ENCODE data around the gene SEL1L3. TPM values are rescaled to one million over a fixed set of nuclear protein-coding genes. Genes with fewer than 3 reads are reported as not detected.

SEL1L3 gene
- total RNA-seq, 1 donor from 2014 or later = 123 TPM

DNA sequence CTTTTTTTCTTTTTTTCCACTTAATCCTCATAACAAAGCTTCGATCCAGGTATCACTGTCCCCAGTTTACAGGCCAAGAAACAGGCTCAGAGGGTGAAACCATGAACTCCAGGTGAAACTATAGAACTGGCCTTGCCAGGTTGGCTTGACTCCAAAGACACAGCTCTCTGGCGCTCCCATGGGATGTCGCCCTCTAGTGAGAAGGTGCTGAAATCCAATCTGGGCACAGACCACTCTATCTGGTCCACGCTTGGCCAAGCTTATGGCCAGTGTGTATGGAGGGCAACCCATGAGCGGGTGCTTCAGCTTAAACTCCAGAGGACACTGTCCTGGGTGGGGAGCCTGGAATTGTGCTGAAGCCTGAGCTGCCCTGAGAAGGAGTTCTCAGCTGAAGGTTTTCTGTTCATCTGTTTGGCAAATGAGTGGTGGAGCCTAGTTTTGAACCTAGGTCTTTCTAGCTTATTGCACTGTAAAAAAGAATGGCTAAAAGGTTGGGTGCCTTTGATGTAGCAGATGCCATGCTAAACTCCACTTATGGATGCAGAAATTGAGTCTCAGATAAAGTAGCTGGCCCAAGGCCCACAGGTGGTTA is 70.5 kb downstream of the SEL1L3 start:
- no peaks in the 10 kb centered on the region for H3K36me3 ChIP-seq (ENCODE audit: control insufficient read depth, insufficient read depth, low read length)
- DNase-seq (ENCODE audit: low read depth) = no peak
- TF ChIP-seq CTCF (IDR thresholded peaks at IDR 0.05; ENCODE audit: insufficient read depth, low read length, poor library complexity, severe bottlenecking) = peak; percentile 54
- no peaks in the 10 kb centered on the region for H3K27me3 ChIP-seq (ENCODE audit: control insufficient read depth, insufficient read depth, low read length)
- no peak overlapping the region for H3K4me3 ChIP-seq (ENCODE audit: low read depth, low read length)

GRCh38 chr4:25790024-25790423 is 72.8 kb downstream of the SEL1L3 start:
- no peak for DNase-seq (ENCODE audit: low read depth)
- Histone ChIP-seq H3K27me3 (ENCODE audit: control insufficient read depth, insufficient read depth, low read length) (no peaks in the 10 kb centered on the region), H3K4me3 (ENCODE audit: low read depth, low read length) (no peak overlapping the region), H3K36me3 (ENCODE audit: control insufficient read depth, insufficient read depth, low read length) (no peaks in the 10 kb centered on the region)
- no peak for TF ChIP-seq CTCF (IDR thresholded peaks at IDR 0.05; ENCODE audit: insufficient read depth, low read length, poor library complexity, severe bottlenecking)

- DNase-seq (ENCODE audit: low read depth) = no peak
- TF ChIP-seq CTCF (IDR thresholded peaks at IDR 0.05; ENCODE audit: insufficient read depth, low read length, poor library complexity, severe bottlenecking) = no peak
- no peaks in the 10 kb centered on the region for H3K36me3 ChIP-seq (ENCODE audit: control insufficient read depth, insufficient read depth, low read length)
Observed at GRCh38 chr4:25788703-25789238, 74.0 kb downstream of the SEL1L3 start.

DNA sequence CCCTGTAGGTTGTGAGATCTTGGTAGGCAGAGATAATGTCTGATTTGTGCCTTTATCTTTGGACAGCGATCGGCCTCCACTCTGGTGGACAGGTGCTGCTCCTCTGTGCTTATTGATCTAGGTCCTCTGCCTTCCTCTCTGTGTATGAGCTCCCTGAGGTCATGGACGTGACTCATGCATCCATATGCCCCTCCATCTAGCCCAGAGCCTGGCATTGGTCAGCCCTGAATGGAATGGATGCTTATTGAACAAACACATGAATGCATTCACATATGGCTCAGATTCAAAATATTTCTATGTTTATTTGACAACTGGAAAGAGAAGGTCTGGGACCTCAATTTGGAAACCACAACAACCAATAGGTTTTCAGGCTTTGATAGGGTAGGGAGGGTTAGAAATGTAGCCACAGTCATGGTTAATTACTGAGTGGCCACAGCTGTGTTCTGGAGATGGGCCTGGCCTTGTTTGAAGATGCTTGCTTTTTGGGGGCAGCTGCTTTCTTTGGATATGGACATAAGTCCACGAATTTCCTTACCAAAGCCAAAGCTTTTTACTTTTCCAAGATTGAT is 76.2 kb downstream of the SEL1L3 start:
- Histone ChIP-seq H3K27me3 (ENCODE audit: control insufficient read depth, insufficient read depth, low read length) (no peaks in the 10 kb centered on the region), H3K4me3 (ENCODE audit: low read depth, low read length) (no peak overlapping the region), H3K36me3 (ENCODE audit: control insufficient read depth, insufficient read depth, low read length) (peaks cover 2% of the 10 kb centered on the region)
- no peak for TF ChIP-seq CTCF (IDR thresholded peaks at IDR 0.05; ENCODE audit: insufficient read depth, low read length, poor library complexity, severe bottlenecking)
- DNase-seq (ENCODE audit: low read depth) = no peak

More at GRCh38 chr4:25788703-25789238, 74.0 kb downstream of the SEL1L3 start:
- H3K27me3 ChIP-seq (ENCODE audit: control insufficient read depth, insufficient read depth, low read length) = no peaks in the 10 kb centered on the region
- no peak overlapping the region for H3K4me3 ChIP-seq (ENCODE audit: low read depth, low read length)

DNA sequence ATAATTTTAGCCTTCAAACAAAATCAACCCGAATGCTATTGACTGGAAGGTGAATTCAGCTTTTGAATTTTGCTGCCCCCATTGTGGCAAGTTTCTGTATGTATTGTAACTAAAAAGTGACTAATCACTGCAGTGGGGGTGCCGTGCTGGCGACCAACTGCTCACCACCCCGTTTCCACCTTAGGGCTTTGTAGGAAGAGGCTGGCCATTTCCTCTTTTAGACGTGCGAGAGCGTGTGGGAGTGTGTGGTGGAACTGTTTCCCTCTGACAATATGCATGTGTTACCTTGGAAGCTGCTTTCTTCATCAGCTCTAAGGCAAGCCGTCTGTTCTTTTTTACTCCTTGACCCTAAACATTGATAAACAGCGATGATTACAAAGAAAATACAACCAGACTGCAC is 78.8 kb downstream of the SEL1L3 start:
- H3K36me3 ChIP-seq (ENCODE audit: control insufficient read depth, insufficient read depth, low read length) = peaks cover 2% of the 10 kb centered on the region
- no peak overlapping the region for H3K4me3 ChIP-seq (ENCODE audit: low read depth, low read length)
- no peaks in the 10 kb centered on the region for H3K27me3 ChIP-seq (ENCODE audit: control insufficient read depth, insufficient read depth, low read length)
- DNase-seq (ENCODE audit: low read depth) = no peak
- TF ChIP-seq CTCF (IDR thresholded peaks at IDR 0.05; ENCODE audit: insufficient read depth, low read length, poor library complexity, severe bottlenecking) = no peak
